Lung (tissue), 16 donors: ENCODE data around the gene FDPS. TPM values are rescaled to one million over a fixed set of nuclear protein-coding genes. Genes with fewer than 3 reads are reported as not detected.

ENCODE experiments used
- ATAC-seq: fragments of 200-7000 bp; cut with Tn5 transposase; one replicate; pipeline ENCODE4 v1.9.1; 2020; ENCODE audit warnings: moderate number of reproducible peaks; ENCODE audit not compliant: insufficient read depth, low FRiP score
- DNase-seq, 3 donors: peaks; one replicate each; pipeline ENCODE4 v3.0.0-alpha.2; 2013 to 2017
- H3K27ac ChIP-seq, 2 donors: one replicate each; pipeline ENCODE4 v1.5.1; 2013; ENCODE audit warnings: mild to moderate bottlenecking in 2 of 2, moderate library complexity in 2 of 2, control low read depth in 1 of 2, inconsistent platforms in 1 of 2, low read depth in 1 of 2, low read length in 1 of 2
- H3K27me3 ChIP-seq, 3 donors: one replicate each; pipeline ENCODE4 v1.5.1; 2013; ENCODE audit warnings: low read length in 2 of 3; ENCODE audit not compliant: control insufficient read depth in 3 of 3, insufficient read depth in 3 of 3
- H3K36me3 ChIP-seq, 4 donors: one replicate each; pipeline ENCODE4 v1.5.1; 2013; ENCODE audit warnings: low read length in 4 of 4, mild to moderate bottlenecking in 1 of 4, moderate library complexity in 1 of 4; ENCODE audit not compliant: control insufficient read depth in 4 of 4, insufficient read depth in 4 of 4
- H3K4me1 ChIP-seq, 5 donors: one replicate each; pipeline ENCODE4 v1.5.1; 2013; ENCODE audit warnings: low read length in 5 of 5, mild to moderate bottlenecking in 2 of 5, moderate library complexity in 1 of 5; ENCODE audit not compliant: control insufficient read depth in 5 of 5, insufficient read depth in 5 of 5
- H3K4me3 ChIP-seq: one replicate; pipeline ENCODE4 v1.5.1; 2013; ENCODE audit warnings: mild to moderate bottlenecking, control low read depth, moderate library complexity
- H3K9ac ChIP-seq, 2 donors: one replicate each; pipeline ENCODE4 v1.5.1; 2013; ENCODE audit warnings: low read length in 2 of 2, control low read depth in 1 of 2; ENCODE audit not compliant: insufficient read depth in 1 of 2
- H3K9me3 ChIP-seq, 4 donors: one replicate each; pipeline ENCODE4 v1.5.1; 2013; ENCODE audit warnings: low read length in 3 of 4, mild to moderate bottlenecking in 1 of 4, moderate library complexity in 1 of 4; ENCODE audit not compliant: control insufficient read depth in 4 of 4, insufficient read depth in 3 of 4
- WGBS, 2 donors: extraction: QIAGEN DNeasy Blood & Tissue Kit; methylation state at CpG; one replicate each; pipeline ENCODE4 v1.1.7; 2013; 5-methylcytosine and 5-hydroxymethylcytosine counted together
- long read RNA-seq, 5 donors: transcript quantifications; one replicate each; lab custom pipeline, GENCODE V29; 2026
- polyA plus RNA-seq, 2 donors: library from polyadenylated mRNA; stranded (reverse); fragments of 200-250 nt; gene quantifications; one replicate each; pipeline ENCODE4 v1.2.1, GENCODE V29; 2013
- total RNA-seq, 2 donors: library from RNA; depleted of rRNA in 1 of 2; stranded (reverse); fragments of >200 nt in 1 of 2; gene quantifications; one replicate each; pipeline ENCODE4 v1.2.1, GENCODE V29; 2014 to 2021
- TF ChIP-seq, protein P1 (sequence below): IDR thresholded peaks from 2 replicates; pipeline ENCODE4 v1.5.1; 2012; ENCODE audit warnings: mild to moderate bottlenecking; ENCODE audit errors: control extremely low read depth, extremely low read depth
- donor health status: control.
- donor health status: control.
- donor health status: Bipolar disorder and iron deficiency.
- donor health status: healthy.
- donor health status: DM: yes; HTN: yes; CAD: no.

FDPS gene
- 100 to 1,000 TPM; 193 to 316 TPM for total RNA-seq
- polyA plus RNA-seq: 100 to 1,000 TPM; 301 to 385 TPM
- long read RNA-seq, donor 1, transcript FDPS-203 (10 exons, 1,256 nt): minor isoform, 12 of 130 reads
- long read RNA-seq, donor 1, transcript FDPS-206 (10 exons, 1,178 nt): minor isoform, 22 of 130 reads
- long read RNA-seq, donor 1, transcript FDPS-214 (2 exons, 475 nt): major isoform, 26 of 130 reads
- long read RNA-seq, donor 1, partial matches to known transcripts: 59 of 130 reads
- long read RNA-seq, donor 1, other reads (novel, unspliced or antisense): 0 of 130 reads
- long read RNA-seq, donor 2, transcript FDPS-214 (2 exons, 475 nt): minor isoform, 7 of 50 reads
- long read RNA-seq, donor 2, transcript FDPS-206 (10 exons, 1,178 nt): major isoform, 9 of 50 reads
- long read RNA-seq, donor 2, transcript FDPS-203 (10 exons, 1,256 nt): minor isoform, 8 of 50 reads
- long read RNA-seq, donor 2, partial matches to known transcripts: 25 of 50 reads
- long read RNA-seq, donor 2, other reads (novel, unspliced or antisense): 0 of 50 reads
- long read RNA-seq, donor 3, transcript FDPS-214 (2 exons, 475 nt): minor isoform, 9 of 57 reads
- long read RNA-seq, donor 3, transcript FDPS-203 (10 exons, 1,256 nt): minor isoform, 12 of 57 reads
- long read RNA-seq, donor 3, transcript FDPS-206 (10 exons, 1,178 nt): major isoform, 14 of 57 reads
- long read RNA-seq, donor 3, partial matches to known transcripts: 16 of 57 reads
- long read RNA-seq, donor 3, other reads (novel, unspliced or antisense): 0 of 57 reads
- long read RNA-seq, donor 4, transcript FDPS-203 (10 exons, 1,256 nt): minor isoform, 7 of 57 reads
- long read RNA-seq, donor 4, transcript FDPS-214 (2 exons, 475 nt): minor isoform, 7 of 57 reads
- long read RNA-seq, donor 4, transcript FDPS-206 (10 exons, 1,178 nt): major isoform, 10 of 57 reads
- long read RNA-seq, donor 4, partial matches to known transcripts: 24 of 57 reads
- long read RNA-seq, donor 4, other reads (novel, unspliced or antisense): 0 of 57 reads
- long read RNA-seq, donor 5, transcript FDPS-214 (2 exons, 475 nt): minor isoform, 14 of 135 reads
- long read RNA-seq, donor 5, transcript FDPS-221 (10 exons, 1,198 nt): minor isoform, 6 of 135 reads
- long read RNA-seq, donor 5, transcript FDPS-203 (10 exons, 1,256 nt): minor isoform, 15 of 135 reads
- long read RNA-seq, donor 5, transcript FDPS-206 (10 exons, 1,178 nt): major isoform, 22 of 135 reads
- long read RNA-seq, donor 5, partial matches to known transcripts: 70 of 135 reads
- long read RNA-seq, donor 5, other reads (novel, unspliced or antisense): 0 of 135 reads

- 0% methylated on average over 51 of the region's 51 CpGs for WGBS, 2 donors
- Histone ChIP-seq H3K9me3 (no peaks in the 10 kb centered on the region), H3K27me3 (no peaks in the 10 kb centered on the region), H3K27ac (peak within 1 kb of the TSS; percentile 90), H3K4me3 (peak within 1 kb of the TSS; percentile 85), H3K36me3 (peaks cover 0 to 13% (median 6%) of the 10 kb centered on the region in 4 donors), H3K4me1 (peaks cover 0 to 13% (median 3%) of the 10 kb centered on the region in 5 donors), H3K9ac (peak within 1 kb of the TSS; percentile 86 to 90)
- TF ChIP-seq, protein P1, sequence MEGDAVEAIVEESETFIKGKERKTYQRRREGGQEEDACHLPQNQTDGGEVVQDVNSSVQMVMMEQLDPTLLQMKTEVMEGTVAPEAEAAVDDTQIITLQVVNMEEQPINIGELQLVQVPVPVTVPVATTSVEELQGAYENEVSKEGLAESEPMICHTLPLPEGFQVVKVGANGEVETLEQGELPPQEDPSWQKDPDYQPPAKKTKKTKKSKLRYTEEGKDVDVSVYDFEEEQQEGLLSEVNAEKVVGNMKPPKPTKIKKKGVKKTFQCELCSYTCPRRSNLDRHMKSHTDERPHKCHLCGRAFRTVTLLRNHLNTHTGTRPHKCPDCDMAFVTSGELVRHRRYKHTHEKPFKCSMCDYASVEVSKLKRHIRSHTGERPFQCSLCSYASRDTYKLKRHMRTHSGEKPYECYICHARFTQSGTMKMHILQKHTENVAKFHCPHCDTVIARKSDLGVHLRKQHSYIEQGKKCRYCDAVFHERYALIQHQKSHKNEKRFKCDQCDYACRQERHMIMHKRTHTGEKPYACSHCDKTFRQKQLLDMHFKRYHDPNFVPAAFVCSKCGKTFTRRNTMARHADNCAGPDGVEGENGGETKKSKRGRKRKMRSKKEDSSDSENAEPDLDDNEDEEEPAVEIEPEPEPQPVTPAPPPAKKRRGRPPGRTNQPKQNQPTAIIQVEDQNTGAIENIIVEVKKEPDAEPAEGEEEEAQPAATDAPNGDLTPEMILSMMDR: no peak
- peak; percentile 99 for ATAC-seq
- peak; percentile 100 for DNase-seq
These were observed at the start of gene FDPS for GRCh38 chr1:155308493-155309422. FDPS (plus strand) TSS chr1:155308866; CDS start chr1:155309790, 924 bp downstream.

DNA sequence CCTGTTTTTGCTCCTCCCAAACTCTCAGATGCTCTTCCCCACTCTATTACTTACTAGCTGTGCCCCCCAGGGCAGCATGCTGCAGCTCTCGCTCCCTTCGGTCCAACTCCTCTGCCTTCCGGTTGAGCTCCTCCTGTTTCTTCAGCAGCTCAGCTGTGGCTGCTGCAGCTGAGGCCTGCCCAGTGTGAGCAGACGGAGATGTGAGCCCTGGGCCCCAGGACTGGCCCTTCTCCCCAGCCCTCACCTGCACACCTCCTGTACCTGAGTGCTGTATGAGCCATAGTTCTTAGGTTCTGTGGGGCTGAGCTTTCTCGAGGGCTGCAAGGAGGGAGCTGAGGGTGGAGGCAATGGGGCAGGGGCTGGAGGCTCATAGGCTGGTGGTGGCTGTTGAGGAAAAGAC, 48.4 kb upstream of the FDPS start:
- Histone ChIP-seq H3K36me3 (peaks cover 7 to 31% (median 25%) of the 10 kb centered on the region in 4 donors), H3K4me1 (peaks cover 6 to 25% (median 7%) of the 10 kb centered on the region in 5 donors), H3K27ac (no peak overlapping the region), H3K9me3 (no peaks in the 10 kb centered on the region), H3K4me3 (no peak overlapping the region), H3K9ac (no peak overlapping the region), H3K27me3 (no peaks in the 10 kb centered on the region)
- DNase-seq: no peak
- TF ChIP-seq, protein P1: no peak
- 93 to 95% methylated on average over 5 of the region's 5 CpGs for WGBS, 2 donors
- ATAC-seq: no peak

DNA sequence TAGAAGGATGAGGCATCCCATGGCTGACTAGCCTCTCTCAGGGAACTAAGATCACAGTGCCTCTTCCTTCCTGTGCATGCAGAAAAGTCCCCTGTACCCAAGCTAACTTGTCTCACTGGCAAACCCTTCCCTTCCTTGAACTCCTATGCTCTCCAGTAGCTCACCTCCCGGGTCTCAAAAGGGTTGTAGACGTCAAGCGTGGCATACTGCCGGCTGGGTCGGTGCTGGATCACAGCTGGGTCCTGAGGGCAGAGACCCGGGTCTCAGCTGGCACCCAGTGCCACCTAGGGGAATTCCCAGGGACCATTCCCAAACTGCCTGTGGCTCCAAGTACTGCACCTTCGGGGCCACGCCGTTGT, 47.2 kb upstream of the FDPS start:
- peak overlapping the region; percentile 74 to 80 for H3K9ac ChIP-seq
- peaks cover 6 to 17% (median 7%) of the 10 kb centered on the region in 5 donors for H3K4me1 ChIP-seq
- no peak for DNase-seq
- TF ChIP-seq, protein P1: no peak
- ATAC-seq: no peak
- H3K27ac ChIP-seq: peak overlapping the region; percentile 71 to 92
- H3K4me3 ChIP-seq: peak overlapping the region; percentile 91
- H3K27me3 ChIP-seq: no peaks in the 10 kb centered on the region
- 0 to 1% methylated on average over 9 of the region's 9 CpGs for WGBS, 2 donors
- H3K9me3 ChIP-seq: no peaks in the 10 kb centered on the region
- peaks cover 11 to 40% (median 29%) of the 10 kb centered on the region in 4 donors for H3K36me3 ChIP-seq
